Measurements from ENCODE around the gene CHPF2.

GRCh38 chr7:151228024-151228866 lies 4.0 kb upstream of the CHPF2 start:
- TF ChIP-seq CTCF (IDR thresholded peaks at IDR 0.05; ENCODE audit: low read depth, low read length) (no peak), EZH2phosphoT487 (IDR thresholded peaks at IDR 0.05; ENCODE audit: low read depth) (no peak)

Measured in OCI-LY3 (cell line).